BE2C (cell line): Measurements from ENCODE around the gene TMTC2.

ENCODE experiments used
- DNase-seq: peaks from one replicate; pipeline ENCODE4 v3.0.0-alpha.2; 2020
- H3K27me3 ChIP-seq: fragments of 250-450 bp; sonication (Bioruptor Pico); 2 replicates; pipeline ENCODE4 v1.5.1; 2020; ENCODE audit warnings: mild to moderate bottlenecking
- H3K36me3 ChIP-seq: fragments of 250-450 bp; sonication (Bioruptor Pico); 2 replicates; pipeline ENCODE4 v1.5.1; 2020; ENCODE audit warnings: mild to moderate bottlenecking
- H3K4me1 ChIP-seq: fragments of 250-450 bp; sonication (Bioruptor Pico); 2 replicates; pipeline ENCODE4 v1.5.1; 2020
- H3K4me3 ChIP-seq: 2 replicates; pipeline ENCODE4 v1.5.1; 2011; ENCODE audit warnings: low read depth, low read length
- H3K9me3 ChIP-seq: fragments of 250-450 bp; sonication (Bioruptor Pico); 2 replicates; pipeline ENCODE4 v1.5.1; 2020
- CTCF ChIP-seq: IDR thresholded peaks from 2 replicates; pipeline ENCODE4 v1.5.1; 2012; ENCODE audit warnings: mild to moderate bottlenecking, low read depth, low read length

Gene TMTC2

GRCh38 chr12:82876075-82876474, 189.4 kb downstream of the TMTC2 start:
- Histone ChIP-seq H3K4me1 (no peaks in the 10 kb centered on the region), H3K4me3 (no peak overlapping the region), H3K9me3 (no peaks in the 10 kb centered on the region), H3K36me3 (no peaks in the 10 kb centered on the region), H3K27me3 (no peaks in the 10 kb centered on the region)
- DNase-seq, result no peak
- no peak for TF ChIP-seq CTCF

GRCh38 chr12:82877963-82878362, 191.3 kb downstream of the TMTC2 start:
- Histone ChIP-seq H3K9me3 (no peaks in the 10 kb centered on the region), H3K36me3 (no peaks in the 10 kb centered on the region), H3K4me3 (no peak overlapping the region), H3K4me1 (no peaks in the 10 kb centered on the region), H3K27me3 (no peaks in the 10 kb centered on the region)
- DNase-seq, result no peak
- no peak for TF ChIP-seq CTCF

GRCh38 chr12:82880442-82880901, 193.8 kb downstream of the TMTC2 start:
- Histone ChIP-seq H3K9me3 (no peaks in the 10 kb centered on the region), H3K36me3 (no peaks in the 10 kb centered on the region), H3K27me3 (no peaks in the 10 kb centered on the region), H3K4me3 (no peak overlapping the region), H3K4me1 (no peaks in the 10 kb centered on the region)
- DNase-seq, result no peak
- TF ChIP-seq CTCF, result no peak

- H3K4me3 ChIP-seq, result no peak overlapping the region
- no peak for TF ChIP-seq CTCF
- no peaks in the 10 kb centered on the region for H3K36me3 ChIP-seq
- no peaks in the 10 kb centered on the region for H3K4me1 ChIP-seq
- no peak for DNase-seq
- H3K27me3 ChIP-seq, result no peaks in the 10 kb centered on the region
- no peaks in the 10 kb centered on the region for H3K9me3 ChIP-seq
Measured at GRCh38 chr12:82883394-82884355, 197.0 kb downstream of the TMTC2 start.

GRCh38 chr12:82886671-82887340, 200.1 kb downstream of the TMTC2 start:
- no peak for DNase-seq
- Histone ChIP-seq H3K9me3 (no peaks in the 10 kb centered on the region), H3K4me3 (no peak overlapping the region), H3K4me1 (no peaks in the 10 kb centered on the region), H3K27me3 (no peaks in the 10 kb centered on the region), H3K36me3 (no peaks in the 10 kb centered on the region)
- no peak for TF ChIP-seq CTCF

- H3K27me3 ChIP-seq, result no peaks in the 10 kb centered on the region
- H3K4me1 ChIP-seq, result no peaks in the 10 kb centered on the region
- no peaks in the 10 kb centered on the region for H3K36me3 ChIP-seq
- no peak overlapping the region for H3K4me3 ChIP-seq
- no peak for DNase-seq
- no peaks in the 10 kb centered on the region for H3K9me3 ChIP-seq
- TF ChIP-seq CTCF, result no peak
Measured at GRCh38 chr12:82893896-82894295, 207.2 kb downstream of the TMTC2 start.
